ENCODE results near the gene YJU2.

DNA sequence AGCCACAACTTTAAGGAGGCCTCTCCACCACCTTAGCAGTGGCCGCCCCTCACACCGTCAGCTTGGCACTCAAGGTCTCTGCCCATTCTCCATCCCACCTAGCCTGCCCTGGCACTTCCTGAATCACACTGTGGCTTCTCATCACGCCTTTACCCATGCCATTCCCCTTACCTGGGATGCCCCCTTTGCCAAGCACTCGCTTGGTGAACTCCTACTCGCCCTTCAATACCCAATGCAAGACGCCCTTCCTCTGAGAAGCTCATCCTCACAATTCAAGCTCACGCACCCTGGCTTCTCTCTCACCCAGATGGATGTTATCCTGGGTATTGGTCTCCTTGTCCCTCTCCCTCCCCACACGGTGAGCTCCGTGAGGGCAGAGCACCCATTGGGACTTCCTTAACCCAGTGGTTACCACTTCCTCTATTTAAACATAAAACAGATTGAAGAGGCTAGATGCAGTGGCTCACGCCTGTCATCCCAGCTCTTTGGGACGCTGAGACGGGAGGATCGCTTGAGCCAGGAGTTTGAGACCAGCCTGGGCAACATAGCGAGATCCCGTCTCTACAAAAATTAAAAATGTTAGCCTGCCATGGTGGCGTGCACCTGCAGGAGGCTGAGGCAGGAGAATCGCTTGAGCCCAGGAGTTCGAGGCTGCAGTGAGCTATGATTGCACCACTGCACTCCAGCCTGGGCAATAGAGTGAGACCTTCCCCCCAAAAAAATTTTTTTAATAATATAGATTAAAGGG, 19.5 kb downstream of the YJU2 start:
- TF ChIP-seq, protein P1, sequence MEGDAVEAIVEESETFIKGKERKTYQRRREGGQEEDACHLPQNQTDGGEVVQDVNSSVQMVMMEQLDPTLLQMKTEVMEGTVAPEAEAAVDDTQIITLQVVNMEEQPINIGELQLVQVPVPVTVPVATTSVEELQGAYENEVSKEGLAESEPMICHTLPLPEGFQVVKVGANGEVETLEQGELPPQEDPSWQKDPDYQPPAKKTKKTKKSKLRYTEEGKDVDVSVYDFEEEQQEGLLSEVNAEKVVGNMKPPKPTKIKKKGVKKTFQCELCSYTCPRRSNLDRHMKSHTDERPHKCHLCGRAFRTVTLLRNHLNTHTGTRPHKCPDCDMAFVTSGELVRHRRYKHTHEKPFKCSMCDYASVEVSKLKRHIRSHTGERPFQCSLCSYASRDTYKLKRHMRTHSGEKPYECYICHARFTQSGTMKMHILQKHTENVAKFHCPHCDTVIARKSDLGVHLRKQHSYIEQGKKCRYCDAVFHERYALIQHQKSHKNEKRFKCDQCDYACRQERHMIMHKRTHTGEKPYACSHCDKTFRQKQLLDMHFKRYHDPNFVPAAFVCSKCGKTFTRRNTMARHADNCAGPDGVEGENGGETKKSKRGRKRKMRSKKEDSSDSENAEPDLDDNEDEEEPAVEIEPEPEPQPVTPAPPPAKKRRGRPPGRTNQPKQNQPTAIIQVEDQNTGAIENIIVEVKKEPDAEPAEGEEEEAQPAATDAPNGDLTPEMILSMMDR (IDR thresholded peaks at IDR 0.05): no peak
- TF ChIP-seq POLR2A (IDR thresholded peaks at IDR 0.05): no peak

Measured in uterus (tissue), 2 donors.